HG02763 (cell line): ENCODE measurements around the gene FAM13A.

ENCODE experiments used
- ATAC-seq: cut with Tn5 transposase; IDR thresholded peaks from one replicate; pipeline ENCODE4 v1.9.1; 2021; ENCODE audit warnings: mild to moderate bottlenecking, moderate library complexity; ENCODE audit not compliant: unreplicated experiment

Gene FAM13A

GRCh38 chr4:88754796-88755195 lies 302.2 kb downstream of the FAM13A start:
- ATAC-seq: no peak

- ATAC-seq: no peak
Observed at GRCh38 chr4:88753658-88754571, 303.1 kb downstream of the FAM13A start.

GRCh38 chr4:88752754-88753153 lies 304.2 kb downstream of the FAM13A start:
- ATAC-seq: no peak

- ATAC-seq: no peak
Observed at GRCh38 chr4:88752076-88752463, 304.9 kb downstream of the FAM13A start.

- no peak for ATAC-seq
Observed at GRCh38 chr4:88751258-88752075, 305.5 kb downstream of the FAM13A start.

- no peak for ATAC-seq
Observed at GRCh38 chr4:88750369-88750768, 306.6 kb downstream of the FAM13A start.

- no peak for ATAC-seq
Observed at GRCh38 chr4:88747351-88747750, 309.6 kb downstream of the FAM13A start.

- no peak for ATAC-seq
Observed at GRCh38 chr4:88746206-88746605, 310.8 kb downstream of the FAM13A start.

- ATAC-seq: no peak
Observed at GRCh38 chr4:88745581-88746163, 311.3 kb downstream of the FAM13A start.

GRCh38 chr4:88745175-88745574 lies 311.8 kb downstream of the FAM13A start:
- ATAC-seq: no peak

- no peak for ATAC-seq
Observed at GRCh38 chr4:88744609-88745008, 312.4 kb downstream of the FAM13A start.

GRCh38 chr4:88743696-88744095 lies 313.3 kb downstream of the FAM13A start:
- no peak for ATAC-seq

- no peak for ATAC-seq
Observed at GRCh38 chr4:88742561-88742960, 314.4 kb downstream of the FAM13A start.

GRCh38 chr4:88738180-88738579 lies 318.8 kb downstream of the FAM13A start:
- no peak for ATAC-seq

- ATAC-seq: peak; percentile 92
Observed at GRCh38 chr4:88737307-88737941, 319.6 kb downstream of the FAM13A start.

- no peak for ATAC-seq
Observed at GRCh38 chr4:88736264-88736663, 320.7 kb downstream of the FAM13A start.

GRCh38 chr4:88735564-88735963 lies 321.4 kb downstream of the FAM13A start:
- no peak for ATAC-seq

- no peak for ATAC-seq
Observed at GRCh38 chr4:88734403-88734949, 322.5 kb downstream of the FAM13A start.

GRCh38 chr4:88732714-88733368 lies 324.1 kb downstream of the FAM13A start:
- no peak for ATAC-seq

- no peak for ATAC-seq
Observed at GRCh38 chr4:88731381-88731780, 325.6 kb downstream of the FAM13A start.
